GM12865 (cell line): ENCODE results near the gene C4BPB.
A peak's percentile ranks its signal among the peaks of the same experiment; 100 is the strongest.

Source experiments
- DNase-seq: peaks from one replicate; pipeline ENCODE4 v3.0.0; 2010; ENCODE audit warnings: low read depth
- H3K4me3 ChIP-seq: 2 replicates; pipeline ENCODE4 v1.5.1; 2011; ENCODE audit warnings: mild to moderate bottlenecking, low read depth, low read length, control low read depth
- TF ChIP-seq, protein P1 (sequence below): IDR thresholded peaks from 2 replicates; pipeline ENCODE4 v1.5.1; 2011; ENCODE audit warnings: low read length, control low read depth, low read depth, inconsistent platforms; ENCODE audit not compliant: insufficient read depth; ENCODE audit errors: missing control alignments

The C4BPB gene

DNA sequence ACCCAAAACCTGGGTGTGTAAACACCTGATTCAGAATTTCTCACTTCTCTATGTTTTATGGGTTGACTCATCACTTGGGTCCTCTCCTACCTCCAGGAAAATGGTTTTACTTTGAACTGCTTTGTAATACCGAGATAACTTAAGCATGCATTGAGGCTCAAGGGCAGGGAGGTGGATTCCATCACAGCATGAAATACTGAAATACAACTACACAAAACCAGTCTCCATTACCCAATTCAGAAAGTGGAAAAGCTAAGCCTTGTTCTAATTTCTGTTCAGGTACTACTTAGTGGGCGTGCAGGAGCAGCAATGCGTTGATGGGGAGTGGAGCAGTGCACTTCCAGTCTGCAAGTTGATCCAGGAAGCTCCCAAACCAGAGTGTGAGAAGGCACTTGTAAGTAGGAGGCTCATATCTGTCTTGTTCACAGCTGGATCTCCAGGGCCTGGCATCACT lies 9.2 kb downstream of the C4BPB start:
- DNase-seq = peak; percentile 76
- TF ChIP-seq, protein P1, sequence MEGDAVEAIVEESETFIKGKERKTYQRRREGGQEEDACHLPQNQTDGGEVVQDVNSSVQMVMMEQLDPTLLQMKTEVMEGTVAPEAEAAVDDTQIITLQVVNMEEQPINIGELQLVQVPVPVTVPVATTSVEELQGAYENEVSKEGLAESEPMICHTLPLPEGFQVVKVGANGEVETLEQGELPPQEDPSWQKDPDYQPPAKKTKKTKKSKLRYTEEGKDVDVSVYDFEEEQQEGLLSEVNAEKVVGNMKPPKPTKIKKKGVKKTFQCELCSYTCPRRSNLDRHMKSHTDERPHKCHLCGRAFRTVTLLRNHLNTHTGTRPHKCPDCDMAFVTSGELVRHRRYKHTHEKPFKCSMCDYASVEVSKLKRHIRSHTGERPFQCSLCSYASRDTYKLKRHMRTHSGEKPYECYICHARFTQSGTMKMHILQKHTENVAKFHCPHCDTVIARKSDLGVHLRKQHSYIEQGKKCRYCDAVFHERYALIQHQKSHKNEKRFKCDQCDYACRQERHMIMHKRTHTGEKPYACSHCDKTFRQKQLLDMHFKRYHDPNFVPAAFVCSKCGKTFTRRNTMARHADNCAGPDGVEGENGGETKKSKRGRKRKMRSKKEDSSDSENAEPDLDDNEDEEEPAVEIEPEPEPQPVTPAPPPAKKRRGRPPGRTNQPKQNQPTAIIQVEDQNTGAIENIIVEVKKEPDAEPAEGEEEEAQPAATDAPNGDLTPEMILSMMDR = no peak
- no peak overlapping the region for H3K4me3 ChIP-seq

DNA sequence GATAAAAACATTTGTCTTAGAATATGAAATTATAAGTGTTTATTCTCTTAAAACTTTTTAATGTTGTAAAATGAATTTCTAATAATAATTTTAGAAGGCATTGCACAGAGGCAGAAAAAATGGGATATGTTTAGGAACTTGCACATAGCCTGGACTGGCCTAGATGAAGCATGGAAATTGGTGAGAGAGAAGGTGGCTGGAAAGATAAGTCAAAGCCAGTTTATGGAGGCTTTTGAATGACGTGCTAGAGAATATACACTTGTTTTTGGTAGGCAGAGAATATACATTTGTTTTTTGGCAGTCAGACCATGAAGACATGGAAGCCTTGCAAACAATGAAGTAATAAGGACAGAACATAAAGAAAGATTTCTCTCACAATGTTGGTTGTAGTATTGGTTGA lies 13.1 kb downstream of the C4BPB start:
- no peak overlapping the region for H3K4me3 ChIP-seq
- DNase-seq = no peak
- TF ChIP-seq, protein P1 = no peak

DNA sequence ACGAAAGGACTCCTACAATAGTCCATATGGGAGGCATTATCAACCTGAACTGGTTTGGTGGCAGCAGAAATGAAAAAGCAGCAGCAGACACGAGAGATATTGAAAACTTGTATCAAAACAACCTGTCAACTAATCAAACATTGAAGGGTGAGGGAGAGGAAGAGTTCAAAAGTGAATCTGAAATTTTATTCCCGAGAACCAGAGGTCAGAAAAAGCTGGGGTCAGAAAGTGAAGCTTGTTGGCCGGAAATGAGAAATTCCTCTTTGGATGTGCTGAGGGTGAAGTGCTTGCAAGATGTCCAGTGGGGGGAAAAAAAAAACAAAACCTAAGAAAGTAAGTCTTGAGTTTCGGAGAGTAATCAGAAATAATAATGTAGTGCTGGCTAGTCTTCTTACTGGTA lies 13.5 kb downstream of the C4BPB start:
- TF ChIP-seq, protein P1 = no peak
- no peak for DNase-seq
- no peak overlapping the region for H3K4me3 ChIP-seq

DNA sequence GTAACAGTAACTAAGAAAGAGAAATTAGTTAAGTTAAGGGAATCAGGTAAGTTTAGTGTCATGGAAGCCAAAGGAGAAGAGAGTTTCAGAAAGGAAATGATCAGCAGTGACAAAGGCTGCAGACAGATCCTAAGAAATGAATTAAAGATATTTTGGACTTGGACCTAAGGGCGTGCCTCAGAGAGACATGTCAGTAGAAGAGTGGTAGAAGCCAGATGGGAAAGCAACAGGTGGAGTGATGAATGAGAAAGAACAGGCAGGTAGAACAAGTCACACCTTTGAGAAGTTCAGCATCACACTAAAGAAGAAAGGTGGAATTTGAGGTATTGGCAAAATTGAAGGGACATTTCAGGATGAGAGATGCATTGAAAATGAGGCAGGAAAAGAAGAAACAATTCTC lies 14.0 kb downstream of the C4BPB start:
- TF ChIP-seq, protein P1 = no peak
- no peak for DNase-seq
- no peak overlapping the region for H3K4me3 ChIP-seq

DNA sequence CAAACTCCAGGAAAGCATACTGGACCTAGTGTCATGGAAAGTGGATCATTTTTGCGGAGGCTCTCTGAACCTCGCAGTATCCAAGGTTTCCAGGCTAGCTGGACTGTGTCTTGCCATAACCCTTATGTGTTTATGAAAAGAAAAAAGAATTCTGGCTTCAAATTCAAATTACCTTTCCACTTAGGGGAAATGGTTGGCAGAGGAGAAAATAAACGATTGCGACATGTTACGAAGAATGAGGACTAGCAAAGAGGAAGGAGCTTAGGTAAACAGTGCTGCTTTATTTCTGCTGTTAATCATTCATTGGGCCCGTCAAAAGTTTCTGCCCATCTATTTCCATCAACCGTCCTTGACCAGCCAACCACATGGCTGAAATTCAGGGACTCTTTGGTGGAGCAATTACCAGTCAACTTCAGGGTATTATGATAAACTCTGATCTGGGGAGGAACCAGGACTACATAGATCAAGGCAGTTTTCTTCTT lies 15.3 kb downstream of the C4BPB start, which contains the start of gene C4BPA:
Gene C4BPA (plus strand): TSS at position 342 of the 482 bp plus-strand sequence. CDS start 8,793 bp downstream, outside the sequence.
- no peak within 1 kb of the TSS for H3K4me3 ChIP-seq
- TF ChIP-seq, protein P1 = no peak
- DNase-seq = no peak

DNA sequence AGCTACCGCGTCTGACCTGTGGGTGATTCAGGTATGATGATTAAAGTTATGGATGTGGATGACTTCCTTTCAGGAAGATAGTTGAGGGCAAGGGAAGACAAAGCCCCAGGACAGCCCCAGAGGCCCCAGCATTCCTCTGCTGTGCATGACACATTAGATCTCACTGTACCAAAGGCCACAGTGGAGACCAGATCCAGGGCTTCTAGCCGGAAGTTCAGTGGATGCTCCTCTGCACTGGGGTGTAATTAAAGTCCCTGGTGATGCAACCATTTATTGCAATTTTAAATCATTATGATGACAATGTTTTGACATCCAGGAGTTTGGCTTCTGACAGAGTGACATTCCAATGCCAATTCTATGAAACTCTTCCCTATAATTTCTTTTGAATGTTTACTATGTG lies 20.3 kb downstream of the C4BPB start:
- no peak for DNase-seq
- H3K4me3 ChIP-seq = no peak overlapping the region

DNA sequence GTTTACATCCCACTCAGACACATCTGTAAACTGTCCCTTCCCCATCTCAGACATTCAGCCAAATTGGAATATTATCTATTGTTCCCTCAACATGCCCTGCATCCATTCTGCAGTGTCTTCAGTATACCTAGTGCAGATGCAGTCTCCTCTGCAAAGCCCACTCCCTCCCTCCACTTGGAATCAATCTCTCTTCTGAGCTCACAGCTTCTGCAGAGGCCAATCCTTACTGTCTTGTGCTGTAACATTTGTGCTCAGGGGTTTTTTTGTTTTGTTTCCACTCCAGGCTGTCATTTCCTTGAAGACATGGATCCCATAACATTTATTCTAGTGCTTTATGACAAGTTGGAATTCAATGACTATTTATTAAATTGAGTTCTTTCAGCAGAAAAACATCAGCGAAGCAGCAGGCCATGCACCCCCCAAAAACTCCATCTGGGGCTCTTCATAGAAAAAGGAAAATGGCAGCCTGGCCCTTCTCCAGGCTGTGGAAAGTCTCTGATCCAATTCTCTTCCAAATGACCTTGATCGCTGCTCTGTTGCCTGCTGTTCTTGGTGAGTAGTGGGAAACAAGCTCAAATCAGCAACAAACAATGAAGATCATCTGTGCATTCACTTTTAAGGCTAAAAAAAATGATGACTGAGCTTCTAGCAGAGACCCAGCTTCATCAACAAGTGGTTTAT lies 24.1 kb downstream of the C4BPB start:
- DNase-seq = no peak
- H3K4me3 ChIP-seq = no peak overlapping the region
- TF ChIP-seq, protein P1 = no peak

More for the DNA sequence above, 20.3 kb downstream of the C4BPB start:
- TF ChIP-seq, protein P1 = no peak
